Liver (tissue), 9 donors: ENCODE results near the gene C11orf58. TPM values are rescaled to one million over a fixed set of nuclear protein-coding genes. Genes with fewer than 3 reads are reported as not detected.

Experiments used
- DNase-seq: peaks from one replicate; pipeline ENCODE4 v3.0.0-alpha.2; 2017; ENCODE audit warnings: low spot score
- H3K27ac ChIP-seq, 2 donors: one replicate each; pipeline ENCODE4 v1.7.0; 2013; ENCODE audit warnings: inconsistent platforms in 2 of 2, low read length in 2 of 2, control low read depth in 1 of 2, low read depth in 1 of 2, mild to moderate bottlenecking in 1 of 2
- H3K27me3 ChIP-seq, 4 donors: one replicate each; pipeline versions ENCODE4 v1.6.1 to v1.7.0; 2013; ENCODE audit warnings: low read length in 3 of 4, inconsistent platforms in 1 of 4, mild to moderate bottlenecking in 1 of 4, moderate library complexity in 1 of 4; ENCODE audit not compliant: control insufficient read depth in 4 of 4, insufficient read depth in 4 of 4
- H3K36me3 ChIP-seq, 4 donors: one replicate each; pipeline versions ENCODE4 v1.6.1 to v1.7.0; 2013; ENCODE audit warnings: low read length in 3 of 4, mild to moderate bottlenecking in 3 of 4, low read depth in 1 of 4, moderate library complexity in 1 of 4; ENCODE audit not compliant: control insufficient read depth in 4 of 4, insufficient read depth in 3 of 4
- H3K4me1 ChIP-seq, 4 donors: one replicate each; pipeline versions ENCODE4 v1.6.1 to v1.7.0; 2013; ENCODE audit warnings: low read length in 3 of 4, mild to moderate bottlenecking in 3 of 4, moderate library complexity in 1 of 4; ENCODE audit not compliant: control insufficient read depth in 4 of 4, insufficient read depth in 4 of 4
- H3K4me3 ChIP-seq, 3 donors: one replicate each; pipeline versions ENCODE4 v1.6.1 to v1.7.0; 2013; ENCODE audit warnings: low read length in 3 of 3, control low read depth in 1 of 3, low read depth in 1 of 3, mild to moderate bottlenecking in 1 of 3
- H3K9ac ChIP-seq, 2 donors: one replicate each; pipeline ENCODE4 v1.7.0; 2013; ENCODE audit warnings: low read length in 2 of 2, mild to moderate bottlenecking in 2 of 2, moderate library complexity in 2 of 2, control low read depth in 1 of 2, low read depth in 1 of 2
- H3K9me3 ChIP-seq, 4 donors: one replicate each; pipeline versions ENCODE4 v1.6.1 to v1.7.0; 2013; ENCODE audit warnings: low read length in 3 of 4; ENCODE audit not compliant: control insufficient read depth in 4 of 4
- HNF4G ChIP-seq: IDR thresholded peaks from 2 replicates; pipeline ENCODE4 v1.6.1; 2016; ENCODE audit warnings: antibody characterized with exemption
- RXRA ChIP-seq, 2 donors: IDR thresholded peaks; 2 replicates each; pipeline ENCODE4 v1.6.1; 2017 to 2018; ENCODE audit warnings: antibody characterized with exemption in 2 of 2, mild to moderate bottlenecking in 1 of 2
- WGBS: extraction: QIAGEN DNeasy Blood & Tissue Kit; methylation state at CpG from one replicate; pipeline ENCODE4 v1.1.7; 2013; 5-methylcytosine and 5-hydroxymethylcytosine counted together
- polyA plus RNA-seq, 2 donors: library from polyadenylated mRNA; stranded (reverse) in 1 of 2; unstranded in 1 of 2; fragments of 200-250 nt in 1 of 2; fragments of >200 nt in 1 of 2; fragmentation: Nextera tagmentation in 1 of 2; extraction: Ambion mirVana in 1 of 2; gene quantifications; one replicate each; pipeline versions ENCODE4 v1.2.1 to v1.2.3, GENCODE V29; 2013 to 2015
- total RNA-seq, 2 donors: library from RNA; depleted of rRNA; stranded (reverse); fragments of >200 nt; gene quantifications; one replicate each; pipeline ENCODE4 v1.2.3, GENCODE V29; 2014
- TF ChIP-seq, protein P1 (sequence below): IDR thresholded peaks from 2 replicates; pipeline ENCODE4 v1.6.1; 2016; ENCODE audit warnings: antibody characterized with exemption, mild to moderate bottlenecking
- donor health status: healthy.
- donor health status: healthy.
- donor health status: healthy.
- donor health status: healthy.
- donor health status: healthy.

C11orf58 gene
- total and polyA plus RNA-seq, 4 donors: 54.6 to 106 (median 101) TPM

DNA sequence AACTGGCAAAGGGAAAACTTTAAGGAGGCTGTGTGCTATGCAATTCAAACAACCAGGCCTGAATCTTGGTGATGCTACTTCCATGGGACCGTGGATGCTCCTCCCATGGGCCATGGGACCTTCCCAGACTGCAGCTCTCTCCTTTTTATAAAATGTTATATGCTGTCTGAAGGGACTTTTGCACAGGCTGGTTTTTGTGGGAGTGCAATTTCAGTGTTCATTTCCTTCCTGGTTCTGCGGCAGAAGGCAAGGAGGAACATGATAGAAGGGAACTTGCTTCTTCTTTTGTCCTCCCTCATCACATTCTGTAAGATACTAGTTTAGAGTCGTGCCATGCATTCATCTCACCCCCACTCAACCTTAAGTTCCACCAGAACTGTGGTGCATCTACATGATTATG, 68.9 kb downstream of the C11orf58 start:
- Histone ChIP-seq H3K4me3 (no peak overlapping the region), H3K4me1 (peaks cover 20 to 47% (median 43%) of the 10 kb centered on the region in 4 donors), H3K9me3 (no peaks in the 10 kb centered on the region), H3K27me3 (no peaks in the 10 kb centered on the region), H3K36me3 (peaks cover 0 to 3% (median 1%) of the 10 kb centered on the region in 4 donors), H3K9ac (no peak overlapping the region), H3K27ac (no peak overlapping the region)
- WGBS: 76% methylated on average over 3 of the region's 3 CpGs
- no peak for DNase-seq
- TF ChIP-seq, protein P1, sequence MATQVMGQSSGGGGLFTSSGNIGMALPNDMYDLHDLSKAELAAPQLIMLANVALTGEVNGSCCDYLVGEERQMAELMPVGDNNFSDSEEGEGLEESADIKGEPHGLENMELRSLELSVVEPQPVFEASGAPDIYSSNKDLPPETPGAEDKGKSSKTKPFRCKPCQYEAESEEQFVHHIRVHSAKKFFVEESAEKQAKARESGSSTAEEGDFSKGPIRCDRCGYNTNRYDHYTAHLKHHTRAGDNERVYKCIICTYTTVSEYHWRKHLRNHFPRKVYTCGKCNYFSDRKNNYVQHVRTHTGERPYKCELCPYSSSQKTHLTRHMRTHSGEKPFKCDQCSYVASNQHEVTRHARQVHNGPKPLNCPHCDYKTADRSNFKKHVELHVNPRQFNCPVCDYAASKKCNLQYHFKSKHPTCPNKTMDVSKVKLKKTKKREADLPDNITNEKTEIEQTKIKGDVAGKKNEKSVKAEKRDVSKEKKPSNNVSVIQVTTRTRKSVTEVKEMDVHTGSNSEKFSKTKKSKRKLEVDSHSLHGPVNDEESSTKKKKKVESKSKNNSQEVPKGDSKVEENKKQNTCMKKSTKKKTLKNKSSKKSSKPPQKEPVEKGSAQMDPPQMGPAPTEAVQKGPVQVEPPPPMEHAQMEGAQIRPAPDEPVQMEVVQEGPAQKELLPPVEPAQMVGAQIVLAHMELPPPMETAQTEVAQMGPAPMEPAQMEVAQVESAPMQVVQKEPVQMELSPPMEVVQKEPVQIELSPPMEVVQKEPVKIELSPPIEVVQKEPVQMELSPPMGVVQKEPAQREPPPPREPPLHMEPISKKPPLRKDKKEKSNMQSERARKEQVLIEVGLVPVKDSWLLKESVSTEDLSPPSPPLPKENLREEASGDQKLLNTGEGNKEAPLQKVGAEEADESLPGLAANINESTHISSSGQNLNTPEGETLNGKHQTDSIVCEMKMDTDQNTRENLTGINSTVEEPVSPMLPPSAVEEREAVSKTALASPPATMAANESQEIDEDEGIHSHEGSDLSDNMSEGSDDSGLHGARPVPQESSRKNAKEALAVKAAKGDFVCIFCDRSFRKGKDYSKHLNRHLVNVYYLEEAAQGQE: no peak
- no peak for TF ChIP-seq RXRA (IDR thresholded peaks at IDR 0.05)
- TF ChIP-seq HNF4G: no peak
